Activated T-cell treated with anti-CD3 and anti-CD28 coated beads, Interleukin-2, amount 50 U/mL, for 72 hours (primary cell): Measurements from ENCODE around the gene GRIA1. TPM values are rescaled to one million over a fixed set of nuclear protein-coding genes. Genes with fewer than 3 reads are reported as not detected.

Source experiments
- ATAC-seq, 2 donors: fragments of 150-1000 bp; cut with Tn5 transposase; replicated peaks in 1 of 2; 2 replicates each; pipeline ENCODE4 v1.10.0; 2021; ENCODE audit warnings: moderate library complexity in 2 of 2, mild to moderate bottlenecking in 1 of 2
- DNase-seq, 2 donors: peaks; one replicate each; pipeline ENCODE4 v3.0.0; 2021 to 2022; ENCODE audit warnings: mixed read lengths in 1 of 2
- H3K27ac Mint-ChIP-seq: one replicate; pipeline ENCODE4 v1.8.0; 2022; ENCODE audit warnings: mild to moderate bottlenecking, moderate library complexity, mixed read lengths
- H3K27me3 Mint-ChIP-seq: one replicate; pipeline ENCODE4 v1.8.0; 2022; ENCODE audit warnings: low read depth, mixed read lengths
- H3K36me3 Mint-ChIP-seq, 2 donors: one replicate each; pipeline ENCODE4 v1.8.0; 2022; ENCODE audit warnings: mixed read lengths in 2 of 2, mild to moderate bottlenecking in 1 of 2; ENCODE audit not compliant: insufficient read depth in 2 of 2
- H3K4me1 Mint-ChIP-seq: one replicate; pipeline ENCODE4 v1.8.0; 2022; ENCODE audit warnings: low read depth, mixed read lengths
- H3K4me3 Mint-ChIP-seq, 2 donors: one replicate each; pipeline ENCODE4 v1.8.0; 2022; ENCODE audit warnings: mild to moderate bottlenecking in 2 of 2, mixed read lengths in 2 of 2, moderate library complexity in 2 of 2
- H3K9me3 Mint-ChIP-seq, 2 donors: one replicate each; pipeline ENCODE4 v1.8.0; 2022; ENCODE audit warnings: mixed read lengths in 2 of 2
- total RNA-seq, 2 donors: library from RNA; stranded (reverse); gene quantifications; one replicate each; pipeline ENCODE4 v1.2.3, GENCODE V29; 2022

The GRIA1 gene
- not detected for total RNA-seq

DNA sequence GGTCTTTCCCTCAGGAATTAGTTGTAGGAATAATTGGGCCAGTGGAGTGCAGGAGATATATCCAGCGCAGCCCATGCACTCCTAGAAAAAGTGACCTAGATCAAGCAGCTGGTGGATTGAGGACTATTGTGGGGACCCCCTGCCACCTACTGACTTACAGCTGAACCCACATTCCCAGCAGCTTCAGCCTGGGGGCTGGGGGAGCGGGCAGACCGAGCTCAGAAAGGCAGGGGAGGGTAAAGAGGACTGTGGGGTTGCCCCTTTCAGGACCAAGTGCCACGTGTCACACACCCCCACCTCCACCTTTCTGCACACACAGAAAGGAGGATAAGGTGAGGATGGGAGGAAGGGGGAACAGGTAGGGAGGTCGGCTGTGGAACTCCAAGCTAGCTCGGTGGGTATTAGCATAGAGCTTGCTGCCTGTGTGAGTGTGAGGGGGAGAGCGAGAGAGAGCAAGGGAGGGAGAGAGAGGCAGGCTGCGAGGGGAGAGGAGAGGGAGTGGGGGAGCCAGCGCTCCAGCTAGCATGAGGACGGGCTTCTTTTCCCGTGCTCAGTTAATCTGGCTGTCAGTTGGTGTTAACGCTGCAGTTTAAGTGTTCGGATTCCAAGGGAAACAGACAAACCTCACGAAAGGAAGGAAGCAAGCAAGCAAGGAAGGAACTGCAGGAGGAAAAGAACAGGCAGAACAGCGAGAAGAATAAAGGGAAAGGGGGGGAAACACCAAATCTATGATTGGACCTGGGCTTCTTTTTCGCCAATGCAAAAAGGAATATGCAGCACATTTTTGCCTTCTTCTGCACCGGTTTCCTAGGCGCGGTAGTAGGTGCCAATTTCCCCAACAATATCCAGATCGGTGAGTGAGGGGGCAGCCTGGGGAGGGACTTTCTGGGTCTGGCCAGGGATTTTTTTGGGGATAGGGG is at the start of gene GRIA1:
TSS of gene GRIA1 (plus strand) at position 553 of the 920 bp plus-strand sequence.
- ATAC-seq (no peak), DNase-seq (no peak)
- Mint-ChIP-seq H3K4me1 (no peaks in the 10 kb centered on the region), H3K36me3 (no peaks in the 10 kb centered on the region), H3K27ac (no peak within 1 kb of the TSS), H3K4me3 (no peak within 1 kb of the TSS), H3K9me3 (peaks cover 0 to 2% of the 10 kb centered on the region in 2 donors), H3K27me3 (peaks cover 33% of the 10 kb centered on the region)

DNA sequence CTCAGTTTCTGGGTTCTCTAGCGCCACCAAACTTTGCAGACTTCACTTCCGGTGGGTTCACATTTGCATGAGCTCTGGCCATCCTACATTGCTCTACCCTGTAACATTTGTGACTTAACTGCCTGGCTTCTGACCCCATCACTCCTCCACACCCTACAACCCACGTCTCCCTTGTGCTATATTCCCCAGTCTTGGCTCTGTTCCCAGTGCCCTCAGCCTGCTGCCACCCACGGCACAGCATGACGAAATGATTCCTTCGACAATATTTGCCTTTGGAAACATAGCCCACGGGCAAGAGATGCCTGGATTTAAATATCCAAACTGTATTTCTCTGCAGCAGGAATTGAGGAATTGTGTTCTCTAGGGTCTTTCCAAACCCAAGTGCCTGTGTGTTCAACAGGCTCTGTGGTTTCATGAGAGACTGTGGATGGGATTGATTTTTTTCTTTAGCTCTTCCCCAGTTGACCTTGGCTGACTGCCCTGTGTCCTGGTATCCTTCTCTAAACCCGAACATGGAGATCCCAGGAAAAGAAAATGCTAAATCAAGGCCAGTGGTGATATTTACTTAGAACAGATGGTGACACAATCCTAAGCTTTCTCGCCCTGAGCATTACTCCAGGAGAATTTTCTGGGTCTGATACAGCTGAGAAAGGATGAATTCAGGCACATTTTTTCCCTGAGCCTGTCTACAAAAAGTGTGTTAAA is 44.4 kb upstream of the GRIA1 start:
- no peaks in the 10 kb centered on the region for H3K36me3 Mint-ChIP-seq
- no peak overlapping the region for H3K4me3 Mint-ChIP-seq
- H3K4me1 Mint-ChIP-seq = no peaks in the 10 kb centered on the region
- no peaks in the 10 kb centered on the region for H3K27me3 Mint-ChIP-seq
- peaks cover 0 to 2% of the 10 kb centered on the region in 2 donors for H3K9me3 Mint-ChIP-seq
- no peak for DNase-seq
- H3K27ac Mint-ChIP-seq = no peak overlapping the region
- ATAC-seq = no peak

DNA sequence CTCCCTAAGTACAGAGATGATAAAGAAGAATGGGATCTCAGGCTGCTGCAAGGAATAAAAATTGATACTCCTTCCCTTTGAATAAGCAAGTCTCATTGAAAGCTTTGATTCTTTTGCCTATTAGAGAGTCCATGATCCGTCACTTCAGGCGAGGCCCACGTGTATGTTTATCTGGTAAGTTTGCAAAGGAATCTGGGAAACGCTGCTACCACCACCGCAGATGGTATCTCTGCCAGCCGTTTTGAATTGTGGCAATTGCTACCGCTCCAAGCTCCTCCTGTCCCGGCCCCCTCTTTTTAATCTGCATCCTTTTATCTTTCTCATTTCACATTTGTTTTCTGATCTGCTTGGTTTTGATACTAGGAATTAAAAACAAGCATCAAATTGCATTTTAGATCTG is 42.9 kb upstream of the GRIA1 start:
- Mint-ChIP-seq H3K27me3 (no peaks in the 10 kb centered on the region), H3K27ac (no peak overlapping the region), H3K4me1 (no peaks in the 10 kb centered on the region), H3K9me3 (peaks cover 0 to 6% of the 10 kb centered on the region in 2 donors), H3K36me3 (no peaks in the 10 kb centered on the region), H3K4me3 (no peak overlapping the region)
- ATAC-seq (no peak), DNase-seq (no peak)

DNA sequence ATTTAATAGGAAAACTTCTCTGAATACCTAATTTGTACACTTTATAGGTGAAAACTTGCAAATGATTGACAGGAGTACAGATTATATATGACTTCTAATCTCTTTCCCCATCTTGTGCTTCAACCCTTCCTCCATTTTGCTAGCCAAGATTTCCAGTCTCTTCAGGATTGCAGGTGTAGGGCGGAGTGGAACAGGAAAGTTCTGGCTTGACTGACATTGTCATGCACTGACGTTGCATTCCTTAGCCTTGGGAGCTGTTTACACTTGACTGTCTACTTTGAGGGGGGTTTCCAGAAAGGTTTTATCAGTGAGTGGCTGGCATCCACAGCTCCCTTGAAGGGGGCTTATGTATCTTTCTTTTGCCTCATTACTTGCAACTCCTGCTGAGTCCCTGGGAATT is 34.1 kb upstream of the GRIA1 start:
- DNase-seq = no peak
- H3K4me3 Mint-ChIP-seq = no peak overlapping the region
- H3K27me3 Mint-ChIP-seq = no peaks in the 10 kb centered on the region
- no peaks in the 10 kb centered on the region for H3K4me1 Mint-ChIP-seq
- no peak overlapping the region for H3K27ac Mint-ChIP-seq
- peaks cover 0 to 4% of the 10 kb centered on the region in 2 donors for H3K9me3 Mint-ChIP-seq
- no peak for ATAC-seq
- no peaks in the 10 kb centered on the region for H3K36me3 Mint-ChIP-seq

DNA sequence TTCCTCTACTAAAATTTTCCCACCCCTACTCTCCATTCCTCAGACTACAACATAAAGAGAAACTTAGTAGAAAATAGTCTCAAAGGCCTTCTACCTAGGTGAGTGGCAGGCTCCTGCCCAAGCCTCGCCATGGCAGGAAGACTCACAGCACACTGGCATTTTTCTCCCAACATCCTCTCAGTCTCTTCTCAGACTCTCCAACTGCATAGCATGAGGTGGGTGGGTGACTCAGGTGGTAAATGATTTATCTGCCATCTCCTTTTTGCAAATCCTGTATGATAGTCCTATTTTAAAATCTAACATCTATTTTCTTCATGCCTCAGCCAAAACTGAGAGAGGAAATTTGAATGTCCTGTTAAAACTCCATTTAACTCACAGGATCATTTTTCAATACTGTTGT is 33.5 kb upstream of the GRIA1 start:
- Mint-ChIP-seq H3K27ac (no peak overlapping the region), H3K36me3 (no peaks in the 10 kb centered on the region), H3K4me1 (no peaks in the 10 kb centered on the region), H3K9me3 (peaks cover 0 to 3% of the 10 kb centered on the region in 2 donors), H3K27me3 (no peaks in the 10 kb centered on the region), H3K4me3 (no peak overlapping the region)
- no peak for ATAC-seq
- DNase-seq = no peak

DNA sequence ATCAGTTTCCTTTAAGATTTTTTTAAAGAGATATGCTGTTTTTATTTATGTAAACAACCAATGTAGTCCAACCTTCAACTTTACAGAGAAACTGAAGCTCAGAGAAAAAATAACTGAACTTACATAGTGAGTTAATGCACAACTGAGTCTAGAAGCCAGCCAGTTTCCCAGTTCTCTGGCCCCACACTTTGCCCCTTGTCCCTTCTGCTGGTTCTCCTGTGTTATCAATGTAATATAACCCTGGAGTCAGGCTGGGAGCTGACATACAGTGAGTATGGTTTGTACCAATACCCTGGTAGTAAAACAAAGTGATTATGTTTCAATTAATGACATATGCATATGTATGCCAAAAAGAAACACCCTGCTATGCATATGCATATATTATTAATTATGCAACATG is 32.2 kb upstream of the GRIA1 start:
- ATAC-seq (no peak), DNase-seq (no peak)
- H3K4me1 Mint-ChIP-seq = no peaks in the 10 kb centered on the region
- H3K9me3 Mint-ChIP-seq = no peaks in the 10 kb centered on the region
- no peak overlapping the region for H3K4me3 Mint-ChIP-seq
- no peaks in the 10 kb centered on the region for H3K27me3 Mint-ChIP-seq
- no peak overlapping the region for H3K27ac Mint-ChIP-seq
- H3K36me3 Mint-ChIP-seq = no peaks in the 10 kb centered on the region

DNA sequence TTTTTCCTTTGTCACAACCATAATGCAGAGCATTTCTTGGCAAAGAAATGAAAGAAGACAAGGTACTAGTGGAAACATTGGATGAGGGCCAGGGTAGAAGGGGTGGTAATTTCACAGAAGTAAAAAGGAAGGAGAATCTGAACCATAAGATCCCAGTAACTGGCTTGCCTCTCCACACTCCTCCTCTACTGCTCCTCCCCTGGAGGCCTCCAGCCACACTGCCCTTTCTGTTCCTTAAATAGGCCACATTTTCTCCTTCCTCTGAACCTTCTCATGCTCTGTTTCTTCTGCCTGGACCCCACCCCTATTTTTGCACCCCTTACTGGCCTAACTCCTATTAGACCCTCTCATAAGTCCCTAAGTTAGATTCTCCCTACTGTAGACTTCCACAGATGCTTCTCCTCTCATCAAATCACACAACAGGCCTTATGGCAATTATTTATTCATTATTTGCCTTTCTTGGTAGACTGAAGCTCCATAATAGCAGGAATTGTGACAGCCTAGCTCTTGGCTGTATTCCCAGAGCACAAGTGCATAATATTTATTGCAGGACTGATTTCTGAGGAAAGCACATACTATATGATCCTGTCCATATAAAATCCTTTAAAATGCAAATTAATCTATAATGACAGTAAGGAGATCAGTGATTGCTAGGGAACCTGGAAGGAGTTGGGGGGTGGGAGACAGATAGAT is 31.3 kb upstream of the GRIA1 start:
- Mint-ChIP-seq H3K4me1 (no peaks in the 10 kb centered on the region), H3K36me3 (no peaks in the 10 kb centered on the region), H3K27me3 (no peaks in the 10 kb centered on the region), H3K27ac (no peak overlapping the region), H3K9me3 (no peaks in the 10 kb centered on the region), H3K4me3 (no peak overlapping the region)
- no peak for ATAC-seq
- DNase-seq = no peak

DNA sequence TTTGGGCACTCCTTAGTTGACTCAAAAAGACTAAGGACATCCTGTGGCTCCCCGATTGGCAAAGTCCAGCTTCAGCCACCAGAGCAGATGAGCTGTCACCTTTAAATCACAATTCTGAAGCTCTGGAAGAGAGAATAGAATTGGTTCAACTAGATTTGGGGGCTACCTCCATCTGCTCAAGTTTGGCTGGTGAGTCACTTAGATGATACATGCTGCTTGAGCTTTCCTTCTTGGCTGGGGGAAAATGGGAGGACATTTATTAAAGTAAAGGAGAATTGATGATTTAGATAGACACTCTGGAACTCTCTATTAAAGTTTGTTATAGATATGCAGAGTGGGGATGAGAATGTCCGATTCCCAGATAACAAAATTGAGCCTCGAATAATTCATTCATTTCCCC is 30.0 kb upstream of the GRIA1 start:
- no peak for ATAC-seq
- H3K4me1 Mint-ChIP-seq = no peaks in the 10 kb centered on the region
- no peaks in the 10 kb centered on the region for H3K9me3 Mint-ChIP-seq
- no peak for DNase-seq
- no peak overlapping the region for H3K4me3 Mint-ChIP-seq
- no peak overlapping the region for H3K27ac Mint-ChIP-seq
- H3K27me3 Mint-ChIP-seq = no peaks in the 10 kb centered on the region
- no peaks in the 10 kb centered on the region for H3K36me3 Mint-ChIP-seq

DNA sequence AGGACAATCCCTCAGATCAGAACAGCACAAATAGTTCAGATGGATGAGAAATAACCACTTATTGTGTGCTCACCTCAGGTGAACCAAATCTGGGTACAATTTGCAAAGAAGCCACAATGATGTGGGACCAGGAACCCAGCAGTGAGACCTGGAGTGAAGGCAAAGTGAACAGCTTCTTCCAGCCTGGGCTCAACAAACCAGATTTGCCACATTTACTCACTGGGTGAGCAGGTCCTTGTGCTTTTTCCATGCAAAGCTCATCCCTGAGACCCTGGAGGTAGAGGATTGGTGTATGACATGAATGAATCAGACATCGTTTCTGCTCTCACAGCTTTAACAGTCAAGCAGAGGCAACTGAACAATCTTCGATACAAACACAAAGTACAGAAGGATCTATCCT is 29.1 kb upstream of the GRIA1 start:
- no peak for ATAC-seq
- Mint-ChIP-seq H3K27me3 (no peaks in the 10 kb centered on the region), H3K9me3 (no peaks in the 10 kb centered on the region), H3K27ac (no peak overlapping the region), H3K36me3 (no peaks in the 10 kb centered on the region), H3K4me3 (no peak overlapping the region), H3K4me1 (no peaks in the 10 kb centered on the region)
- no peak for DNase-seq

DNA sequence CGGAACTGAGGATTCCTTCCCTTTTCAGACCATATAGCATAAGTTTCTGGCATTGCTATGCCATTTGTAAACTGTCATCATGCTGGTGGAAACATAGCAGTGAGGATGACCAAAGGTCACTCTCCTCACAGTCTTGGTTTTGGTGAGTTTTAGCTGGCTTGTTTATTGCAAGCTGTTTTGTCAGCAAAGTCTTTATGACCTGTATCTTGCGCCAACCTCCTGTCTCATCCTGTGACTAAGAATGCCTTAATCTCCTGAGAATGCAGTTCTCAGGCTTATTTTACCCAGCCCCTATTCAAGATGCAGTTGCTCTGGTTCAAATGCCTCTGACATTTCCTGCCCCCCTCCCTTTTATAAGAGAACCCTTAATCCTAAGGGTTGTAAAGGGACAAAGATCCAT is 26.7 kb upstream of the GRIA1 start:
- H3K9me3 Mint-ChIP-seq = no peaks in the 10 kb centered on the region
- no peaks in the 10 kb centered on the region for H3K36me3 Mint-ChIP-seq
- H3K27me3 Mint-ChIP-seq = no peaks in the 10 kb centered on the region
- H3K4me3 Mint-ChIP-seq = no peak overlapping the region
- ATAC-seq (no peak), DNase-seq (no peak)
- no peak overlapping the region for H3K27ac Mint-ChIP-seq
- no peaks in the 10 kb centered on the region for H3K4me1 Mint-ChIP-seq

DNA sequence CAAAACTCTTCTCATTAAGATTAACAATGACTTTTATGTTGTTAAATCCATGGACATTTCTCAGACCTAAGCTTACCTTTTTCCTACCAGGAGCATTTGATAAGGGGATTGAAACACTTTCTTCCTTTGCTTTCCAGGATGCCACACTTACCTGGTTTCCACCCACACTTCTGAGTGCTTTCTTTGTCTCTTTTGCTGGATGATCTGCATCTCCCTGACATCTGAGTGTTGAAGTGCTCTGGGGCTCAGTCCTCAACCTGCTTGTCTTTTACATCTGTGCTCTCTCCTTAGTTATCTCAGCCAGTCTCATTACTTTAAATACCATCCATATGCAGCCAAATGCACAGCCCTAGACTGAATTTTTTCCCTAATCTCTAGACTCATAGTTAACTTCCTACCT is 22.9 kb upstream of the GRIA1 start:
- no peak for ATAC-seq

DNA sequence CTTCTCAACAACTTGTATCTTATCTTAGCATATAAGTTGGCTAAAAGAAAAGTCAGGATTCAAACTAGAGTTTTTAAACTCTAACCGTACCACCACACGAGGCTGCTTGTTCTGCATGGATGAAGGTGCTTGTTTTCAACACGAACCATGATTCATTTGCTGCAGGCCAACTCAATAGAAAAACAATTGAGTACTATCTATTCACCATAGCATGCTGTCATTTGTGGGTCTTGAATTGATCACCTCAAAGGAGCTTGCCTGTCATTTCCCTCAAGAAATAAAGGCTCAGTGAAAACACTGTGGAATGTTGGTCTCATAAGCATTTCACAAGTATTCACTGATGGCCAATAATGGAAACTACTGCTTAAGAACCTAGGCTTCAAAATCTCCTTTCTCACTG is 21.0 kb upstream of the GRIA1 start:
- H3K27ac Mint-ChIP-seq = no peak overlapping the region
- no peaks in the 10 kb centered on the region for H3K27me3 Mint-ChIP-seq
- no peaks in the 10 kb centered on the region for H3K36me3 Mint-ChIP-seq
- no peaks in the 10 kb centered on the region for H3K4me1 Mint-ChIP-seq
- H3K4me3 Mint-ChIP-seq = no peak overlapping the region
- no peak for ATAC-seq
- DNase-seq = no peak
- peaks cover 0 to 5% of the 10 kb centered on the region in 2 donors for H3K9me3 Mint-ChIP-seq

More for the DNA sequence above, 22.9 kb upstream of the GRIA1 start:
- H3K9me3 Mint-ChIP-seq = peaks cover 0 to 4% of the 10 kb centered on the region in 2 donors
- H3K4me3 Mint-ChIP-seq = no peak overlapping the region
- H3K4me1 Mint-ChIP-seq = no peaks in the 10 kb centered on the region
- H3K27ac Mint-ChIP-seq = no peak overlapping the region
- DNase-seq = no peak
- H3K36me3 Mint-ChIP-seq = no peaks in the 10 kb centered on the region
- H3K27me3 Mint-ChIP-seq = no peaks in the 10 kb centered on the region

DNA sequence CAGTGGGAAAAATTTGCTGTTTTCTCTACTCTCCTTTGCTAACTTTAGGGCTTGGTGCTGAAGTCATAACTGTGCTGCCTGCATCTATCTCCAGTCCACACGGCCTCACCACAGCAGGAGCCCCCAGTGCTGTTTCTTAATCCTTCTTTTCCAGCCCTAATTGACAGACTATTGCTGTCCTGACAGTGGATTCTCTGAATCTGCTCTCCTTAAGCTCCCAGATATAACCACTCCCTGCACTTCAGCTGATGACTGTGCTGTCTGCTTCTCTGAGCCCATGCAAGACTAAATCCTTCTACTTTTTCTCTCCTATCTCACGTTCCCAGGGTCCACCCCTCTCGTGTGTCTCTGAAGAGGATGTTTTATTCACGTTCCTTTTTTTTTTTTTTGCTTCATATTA is 19.7 kb upstream of the GRIA1 start:
- Mint-ChIP-seq H3K27ac (no peak overlapping the region), H3K9me3 (peaks cover 0 to 7% of the 10 kb centered on the region in 2 donors), H3K36me3 (no peaks in the 10 kb centered on the region), H3K27me3 (no peaks in the 10 kb centered on the region), H3K4me3 (no peak overlapping the region), H3K4me1 (no peaks in the 10 kb centered on the region)
- ATAC-seq = no peak
- DNase-seq = no peak
